PFSK-1 (cell line): ENCODE measurements around the gene GCNA.

Experiments
- POLR2AphosphoS5 ChIP-seq: IDR thresholded peaks from 2 replicates; pipeline ENCODE4 v1.6.1; 2012; ENCODE audit warnings: low read depth, mild to moderate bottlenecking, control low read depth, low read length, moderate library complexity
- TAF1 ChIP-seq: IDR thresholded peaks from 2 replicates; pipeline ENCODE4 v1.6.1; 2012; ENCODE audit warnings: low read length, control low read depth, borderline replicate concordance; ENCODE audit not compliant: insufficient read depth

- no peak for TF ChIP-seq POLR2AphosphoS5
- TF ChIP-seq TAF1, result no peak
Measured at GRCh38 chrX:71638409-71638808, 60.2 kb downstream of the GCNA start.
